ENCODE results near the gene CLEC2A.
"Not testable (repeated sequence)": the region's sequence is repeated elsewhere in the genome, so short reads cannot be mapped to it uniquely, and the experiment has no call there.

Gene CLEC2A, protein sequence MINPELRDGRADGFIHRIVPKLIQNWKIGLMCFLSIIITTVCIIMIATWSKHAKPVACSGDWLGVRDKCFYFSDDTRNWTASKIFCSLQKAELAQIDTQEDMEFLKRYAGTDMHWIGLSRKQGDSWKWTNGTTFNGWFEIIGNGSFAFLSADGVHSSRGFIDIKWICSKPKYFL

DNA sequence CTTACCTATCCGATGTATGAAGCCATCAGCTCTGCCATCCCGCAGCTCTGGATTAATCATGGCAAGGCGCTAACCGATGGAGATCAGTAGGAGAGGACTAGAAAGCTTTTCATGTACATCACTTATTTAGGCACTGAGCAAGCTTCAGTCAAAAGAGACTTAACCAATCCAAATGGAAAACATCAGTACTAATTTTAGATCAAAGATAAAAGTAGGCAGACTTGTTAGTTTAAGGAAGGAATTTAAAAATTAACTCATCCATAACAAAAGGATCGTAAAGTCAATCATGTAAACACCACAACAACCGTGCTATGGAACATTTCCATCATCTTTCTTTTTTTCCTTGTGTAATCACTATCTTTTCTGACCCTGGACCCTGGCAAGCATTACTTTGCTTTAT is at the start of gene CLEC2A:
TSS of gene CLEC2A (minus strand) at position 101 of the 400 bp plus-strand sequence. CDS start at position 60, 41 bp downstream.
- DNase-seq (ENCODE audit: low read depth in 2 of 2), result no peak

DNA sequence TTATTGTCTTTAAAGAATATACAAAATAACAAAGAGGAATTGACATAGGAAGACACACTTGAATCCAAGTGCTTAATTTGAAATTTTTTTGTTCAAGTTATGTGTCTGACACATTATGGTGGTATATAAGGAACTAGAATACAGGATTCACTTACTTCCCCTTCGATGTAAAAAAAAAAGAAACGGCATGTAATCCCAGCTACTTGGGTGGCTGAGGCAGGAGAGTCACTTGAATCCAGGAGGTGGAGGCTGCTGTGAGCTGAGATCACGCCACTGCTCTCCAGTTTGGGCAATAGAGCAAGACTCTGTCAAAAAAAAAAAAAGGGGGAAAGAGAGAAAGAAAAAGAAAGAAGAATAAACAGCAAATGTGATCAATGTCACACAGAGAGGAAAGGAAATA is 48.0 kb upstream of the CLEC2A start:
- DNase-seq (ENCODE audit: low read depth in 2 of 2), result no peak

DNA sequence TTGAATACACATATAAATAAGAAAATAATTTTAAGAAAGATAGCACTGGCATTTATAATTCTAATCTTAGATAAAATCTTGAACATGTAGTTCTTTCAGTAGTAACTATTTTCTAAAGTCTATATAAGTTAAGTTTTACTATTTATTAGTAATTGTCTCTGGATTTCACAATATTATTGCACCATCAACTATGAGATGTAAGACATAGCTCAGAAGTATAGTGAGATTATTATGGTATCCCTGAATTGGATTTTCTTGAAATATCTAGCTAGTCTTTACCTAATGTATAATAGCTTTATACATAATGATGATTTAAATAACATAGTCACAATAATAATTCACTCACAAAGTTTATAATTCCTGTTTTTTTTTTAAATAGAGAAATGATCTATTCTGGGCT is 45.7 kb upstream of the CLEC2A start:
- no peak for DNase-seq (ENCODE audit: low read depth in 2 of 2)

DNA sequence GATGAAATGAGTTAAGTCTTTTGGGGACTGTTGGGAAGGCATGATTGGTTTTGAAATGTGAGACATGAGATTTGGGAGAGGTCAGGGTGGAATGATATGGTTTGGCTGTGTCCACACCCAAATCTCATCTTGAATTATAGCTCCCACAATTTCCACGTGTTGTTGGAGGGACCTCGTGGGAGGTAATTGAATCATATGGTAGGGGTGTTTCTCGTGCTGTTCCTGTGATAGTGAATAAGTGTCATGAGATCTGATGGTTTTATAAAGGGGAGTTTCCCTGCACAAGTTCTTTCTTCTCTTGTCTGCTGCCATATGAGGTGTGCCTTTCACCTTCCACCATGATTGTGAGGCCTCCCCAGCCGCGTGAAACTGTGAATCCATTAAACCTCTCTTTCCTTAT is 44.5 kb upstream of the CLEC2A start:
- not testable (repeated sequence) for DNase-seq (ENCODE audit: low read depth in 2 of 2)

DNA sequence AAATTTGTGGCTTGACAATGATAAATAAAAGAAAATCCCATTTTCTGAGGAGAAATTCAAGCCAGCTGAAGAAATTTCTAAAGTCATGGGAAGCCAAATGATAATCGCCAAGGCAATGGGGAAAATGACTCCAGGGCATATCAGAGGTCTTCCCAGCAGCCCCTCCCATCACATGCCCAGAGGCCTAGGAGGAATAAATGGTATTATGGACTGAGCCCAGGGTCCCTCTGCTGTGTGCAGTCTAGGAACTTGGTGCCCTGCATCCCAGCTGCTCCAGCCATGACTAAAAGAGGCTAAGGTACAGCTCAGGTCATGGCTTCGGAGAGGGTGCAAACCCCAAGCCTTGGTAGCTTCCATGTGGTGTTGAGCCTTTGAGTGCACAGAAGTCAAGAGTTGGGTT is 43.4 kb upstream of the CLEC2A start:
- no peak for DNase-seq (ENCODE audit: low read depth in 2 of 2)

DNA sequence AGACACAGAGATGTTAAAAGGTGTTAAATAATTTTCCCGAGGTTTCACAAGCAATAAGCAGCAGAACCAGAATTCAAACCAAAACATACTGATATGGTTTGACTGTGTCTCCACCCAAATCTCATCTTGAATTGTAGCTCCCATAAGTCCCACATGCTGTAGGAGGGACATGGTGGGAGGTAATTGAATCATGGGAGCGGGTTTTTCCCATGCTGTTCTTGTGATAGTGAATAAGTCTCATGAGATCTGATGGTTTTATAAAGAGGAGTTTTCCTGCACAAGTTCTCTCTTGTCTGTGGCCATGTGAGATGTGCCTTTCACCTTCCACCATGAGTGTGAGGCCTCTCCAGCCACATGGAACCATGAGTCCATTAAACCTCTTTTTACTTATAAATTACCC is 42.6 kb upstream of the CLEC2A start:
- not testable (repeated sequence) for DNase-seq (ENCODE audit: low read depth in 2 of 2)

DNA sequence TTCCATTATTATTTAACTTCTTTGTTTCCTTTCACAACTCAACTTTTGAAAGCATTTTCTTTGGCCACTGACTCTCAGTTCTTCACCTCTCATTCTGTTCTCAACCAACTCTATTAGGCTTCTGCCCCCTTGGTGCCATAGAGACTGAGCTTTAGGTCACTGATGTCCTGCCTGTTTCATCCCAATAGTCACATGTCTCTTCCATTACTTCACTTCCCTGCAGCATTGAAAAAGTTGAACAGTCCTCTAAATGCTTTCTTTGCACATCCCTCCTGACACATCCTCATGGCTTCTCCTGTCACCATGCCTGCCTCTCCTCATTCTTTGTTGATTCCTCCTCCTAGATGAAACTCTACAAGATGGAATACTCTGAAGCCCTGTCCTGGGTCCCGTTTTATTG is 41.8 kb upstream of the CLEC2A start:
- DNase-seq (ENCODE audit: low read depth in 2 of 2), result no peak

DNA sequence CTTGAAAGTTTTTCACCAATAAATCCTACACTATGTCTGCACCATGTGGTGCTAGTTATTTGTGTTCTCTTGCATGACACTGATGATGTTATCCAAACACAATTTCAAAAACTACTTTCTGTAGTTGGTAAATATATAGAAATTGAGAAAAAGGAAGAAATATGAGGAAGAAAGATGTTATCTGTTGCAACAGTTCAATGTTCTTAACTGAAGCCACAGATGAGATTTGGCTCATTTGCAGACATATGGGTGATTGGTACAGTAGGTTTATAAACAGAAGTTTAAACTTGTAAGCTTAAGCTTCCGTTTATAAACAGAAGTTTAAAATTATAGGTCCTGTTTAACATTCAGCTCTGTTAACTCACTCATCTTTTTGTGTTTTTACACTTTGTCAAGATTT is 39.0 kb upstream of the CLEC2A start, which contains the start of gene CLEC12A:
TSS of gene CLEC12A (plus strand) at position 229 of the 400 bp plus-strand sequence. CDS start 188 bp downstream, outside the sequence.
- DNase-seq (ENCODE audit: low read depth in 2 of 2), result no peak

DNA sequence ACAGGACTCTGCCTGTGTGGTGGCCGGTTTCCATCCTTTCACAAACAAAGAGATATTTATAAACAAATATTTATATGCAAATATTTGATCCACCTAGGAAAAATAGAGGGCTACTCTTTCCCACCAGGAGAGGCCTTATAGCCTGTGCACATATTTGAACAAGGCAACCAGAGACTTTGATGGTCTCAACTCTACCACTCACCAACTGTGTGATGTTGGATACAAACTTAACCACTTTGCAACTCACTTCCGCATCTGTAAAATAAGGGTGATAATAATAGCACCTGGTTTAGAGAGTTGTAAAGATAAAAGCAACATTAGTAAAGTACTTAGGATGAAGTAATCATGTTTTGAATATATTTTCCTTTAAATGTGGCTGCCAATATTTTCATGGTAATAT is 37.5 kb upstream of the CLEC2A start:
- no peak for DNase-seq (ENCODE audit: low read depth in 2 of 2)

DNA sequence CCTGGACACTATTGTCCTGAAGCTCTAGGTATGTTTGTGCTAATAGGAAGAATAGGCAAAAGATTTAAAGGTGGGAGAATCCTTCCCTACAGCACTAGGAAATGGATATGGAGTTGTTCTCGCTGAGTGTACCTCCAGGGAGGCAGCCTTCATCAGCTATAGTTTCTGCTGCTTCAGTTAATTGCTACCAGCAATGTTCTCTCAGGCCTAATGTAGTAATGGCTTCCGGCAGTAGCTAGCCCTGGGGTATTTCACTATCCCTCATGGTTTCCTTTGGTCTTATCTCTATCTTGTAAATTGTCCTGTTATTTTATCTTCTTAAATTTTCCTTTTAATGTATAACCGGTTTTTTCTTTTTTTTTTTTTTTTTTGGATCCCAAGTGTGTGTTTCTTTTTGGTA is 29.7 kb upstream of the CLEC2A start:
- no peak for DNase-seq (ENCODE audit: low read depth in 2 of 2)

DNA sequence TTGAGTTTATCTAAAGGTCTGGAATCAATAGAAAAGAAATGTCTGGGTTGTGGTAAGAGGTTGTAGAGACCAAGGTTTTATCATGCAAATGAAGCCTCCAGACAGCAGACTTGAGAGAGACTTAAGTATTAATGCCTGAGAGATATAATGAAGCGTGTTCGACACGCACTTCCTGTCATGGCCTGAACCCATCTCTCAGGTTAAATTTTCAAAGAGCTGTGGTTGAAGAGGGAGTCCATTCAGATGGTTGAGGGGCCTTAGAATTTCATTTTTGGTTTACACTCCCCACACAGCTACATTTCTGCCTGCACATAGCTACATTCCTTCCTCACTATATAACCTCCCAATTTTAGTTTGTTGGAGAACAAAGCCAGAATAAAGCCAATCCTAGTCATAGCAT is 28.9 kb upstream of the CLEC2A start:
- DNase-seq (ENCODE audit: low read depth in 2 of 2), result no peak

DNA sequence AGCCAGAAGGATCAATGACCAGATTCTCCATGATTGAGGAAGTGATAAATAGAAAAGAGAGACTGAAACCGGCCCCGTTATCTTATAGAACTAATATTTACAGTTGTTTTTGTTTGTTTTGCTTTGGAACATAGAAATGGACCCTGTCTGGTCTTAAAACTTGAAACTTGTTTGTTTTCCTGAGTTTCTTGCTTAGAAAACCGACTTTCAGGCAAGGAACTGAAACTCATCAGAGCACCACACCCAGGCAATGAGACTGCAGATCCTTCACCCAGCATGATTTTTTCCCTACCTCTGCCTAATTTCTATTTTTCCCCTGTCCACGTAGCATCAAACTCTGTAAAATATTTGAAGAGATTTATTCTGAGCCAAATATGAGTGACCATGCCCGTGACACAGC is 28.4 kb upstream of the CLEC2A start:
- DNase-seq (ENCODE audit: low read depth in 2 of 2), result no peak

DNA sequence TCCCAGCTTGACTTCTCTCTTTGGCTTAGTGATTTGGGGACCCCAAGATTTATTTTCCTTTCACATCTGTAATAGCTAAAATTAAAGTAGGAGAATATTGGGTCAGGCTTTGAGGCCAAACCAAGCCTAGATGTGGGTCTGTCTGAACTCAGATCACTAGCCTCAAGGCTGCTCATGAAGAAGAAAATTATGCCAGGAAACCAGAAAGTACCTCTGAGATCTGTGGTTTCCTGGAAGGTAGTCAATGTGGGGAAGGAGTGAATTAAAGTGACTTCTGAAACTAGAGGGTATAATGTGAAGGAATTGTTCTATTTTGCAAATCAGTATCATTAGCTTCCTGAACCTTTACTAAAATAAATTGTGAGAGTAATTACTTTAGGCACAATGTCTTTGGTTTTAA is 25.7 kb upstream of the CLEC2A start:
- DNase-seq (ENCODE audit: low read depth in 2 of 2), result no peak

DNA sequence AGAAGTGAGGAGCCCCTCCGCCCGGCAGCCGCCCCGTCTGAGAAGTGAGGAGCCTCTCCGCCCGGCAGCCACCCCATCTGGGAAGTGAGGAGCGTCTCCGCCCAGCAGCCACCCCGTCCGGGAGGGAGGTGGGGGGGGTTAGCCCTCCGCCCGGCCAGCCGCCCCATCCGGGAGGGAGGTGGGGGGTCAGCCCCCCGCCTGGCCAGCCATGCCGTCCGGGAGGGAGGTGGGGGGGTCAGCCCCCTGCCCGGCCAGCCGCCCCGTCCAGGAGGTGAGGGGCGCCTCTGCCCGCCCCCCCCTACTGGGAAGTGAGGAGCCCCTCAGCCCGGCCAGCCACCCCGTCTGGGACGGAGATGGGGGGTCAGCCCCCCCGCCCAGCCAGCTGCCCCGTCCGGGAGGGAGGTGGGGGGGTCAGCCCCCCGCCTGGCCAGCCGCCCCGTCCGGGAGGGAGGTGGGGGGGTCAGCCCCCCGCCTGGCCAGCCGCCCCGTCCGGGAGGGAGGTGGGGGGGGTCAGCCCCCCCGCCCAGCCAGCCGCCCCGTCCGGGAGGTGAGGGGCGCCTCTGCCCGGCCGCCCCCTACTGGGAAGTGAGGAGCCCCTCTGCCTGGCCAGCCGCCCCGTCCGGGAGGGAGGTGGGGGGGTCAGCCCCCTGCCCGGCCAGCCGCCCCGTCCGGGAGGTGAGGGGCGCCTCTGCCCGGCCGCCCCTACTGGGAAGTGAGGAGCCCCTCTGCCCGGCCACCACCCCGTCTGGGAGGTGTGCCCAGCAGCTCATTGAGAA is 21.0 kb upstream of the CLEC2A start:
- not testable (repeated sequence) for DNase-seq (ENCODE audit: low read depth in 2 of 2)

DNA sequence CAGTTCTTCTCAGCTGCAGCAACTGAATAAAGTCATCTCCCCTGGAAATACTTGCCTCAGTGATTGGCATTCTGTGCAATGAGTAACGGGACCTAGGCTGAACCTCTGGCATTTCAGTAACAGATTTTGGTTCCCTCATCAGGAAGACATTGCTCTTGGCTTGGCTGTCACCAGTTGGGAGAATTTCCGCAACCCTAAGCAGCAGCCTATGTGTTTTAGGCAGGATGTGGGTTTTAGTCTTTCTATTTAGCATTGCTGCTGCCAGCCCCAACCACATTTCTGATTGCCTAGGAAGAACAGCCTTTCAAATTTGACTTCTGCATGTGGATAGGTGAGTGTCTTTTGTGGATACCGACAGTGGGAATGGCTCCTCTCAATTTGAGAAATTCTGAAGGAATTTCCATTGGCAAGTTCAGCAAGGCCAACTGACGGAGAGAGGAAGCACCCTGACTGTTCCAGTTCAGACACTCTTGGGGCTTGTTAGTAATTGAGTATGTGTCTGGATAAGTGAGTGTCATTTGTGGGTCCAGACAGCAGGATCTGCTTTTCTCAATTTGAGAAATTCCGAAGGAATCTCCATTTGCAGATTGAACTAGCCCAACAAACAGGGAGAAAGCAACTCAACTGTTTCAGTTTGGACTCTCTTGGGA is 19.0 kb upstream of the CLEC2A start:
- DNase-seq (ENCODE audit: low read depth in 2 of 2), result no peak

DNA sequence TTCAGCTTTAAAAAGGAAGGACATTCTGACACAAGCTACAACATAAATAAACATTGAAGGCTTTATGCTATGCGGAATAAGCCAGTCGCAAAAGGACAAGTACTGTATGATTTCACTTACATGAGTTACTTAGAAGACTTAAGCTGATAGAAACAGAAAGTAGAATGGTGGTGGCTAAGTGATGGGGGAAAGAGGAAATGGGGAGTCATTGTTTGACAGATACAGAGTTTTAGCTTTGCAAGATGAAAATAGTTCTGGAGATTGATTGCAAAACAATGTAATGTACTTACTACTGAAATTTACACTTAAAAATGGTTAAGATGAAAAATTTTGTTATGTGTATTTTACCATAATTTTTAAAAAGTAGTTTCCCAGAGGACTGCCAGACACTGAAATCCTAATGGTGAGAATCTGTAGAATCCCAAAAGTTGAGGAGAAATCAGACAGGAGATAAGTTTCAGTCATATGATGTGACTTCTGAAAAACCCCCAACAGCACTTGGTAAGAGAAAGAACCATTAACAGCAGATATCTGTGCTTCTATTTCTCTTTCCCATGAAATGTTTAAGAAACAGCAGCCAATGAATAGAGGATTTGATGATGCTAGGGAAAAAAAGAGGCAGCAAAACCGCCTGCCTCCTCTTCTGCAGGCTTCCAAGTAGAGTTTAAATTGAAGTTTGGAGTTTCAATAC is 16.6 kb upstream of the CLEC2A start:
- DNase-seq (ENCODE audit: low read depth in 2 of 2), result no peak

DNA sequence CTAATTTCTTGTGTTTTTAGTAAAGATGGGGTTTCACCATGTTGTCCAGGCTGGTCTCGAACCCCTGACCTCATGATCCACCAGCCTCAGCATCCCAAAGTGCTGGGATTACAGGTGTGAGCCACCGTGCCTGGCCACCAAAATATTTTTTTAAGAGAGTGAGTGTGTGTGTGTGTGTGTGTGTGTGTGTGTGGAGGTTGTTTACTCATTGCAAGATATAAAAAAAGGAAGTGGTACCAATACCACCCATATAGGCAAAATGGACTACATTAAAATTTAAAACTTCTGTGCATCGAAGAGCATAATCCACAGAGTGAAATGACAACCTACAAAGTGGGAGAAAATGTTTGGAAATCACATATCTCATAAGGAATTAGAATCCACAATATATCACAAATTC is 15.5 kb upstream of the CLEC2A start:
- DNase-seq (ENCODE audit: low read depth in 2 of 2), result no peak

DNA sequence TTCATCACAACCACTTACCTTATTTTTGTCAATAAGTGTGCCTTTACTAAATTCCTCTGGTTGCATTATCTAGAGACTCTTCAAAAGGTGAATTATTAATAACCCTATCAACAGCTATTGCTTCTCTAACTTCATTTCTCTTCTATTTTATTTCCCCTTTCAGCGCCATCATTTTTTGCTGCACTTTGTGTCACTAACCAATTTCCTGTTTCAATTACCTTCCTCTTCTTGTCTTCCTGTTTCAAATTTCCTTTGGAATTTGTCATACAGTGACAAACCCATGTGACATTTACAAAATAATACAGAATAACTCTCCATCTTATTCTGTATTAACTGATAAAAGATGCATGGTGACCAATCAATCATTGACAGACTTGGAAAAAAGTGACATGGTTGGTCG is 12.2 kb upstream of the CLEC2A start:
- no peak for DNase-seq (ENCODE audit: low read depth in 2 of 2)

DNA sequence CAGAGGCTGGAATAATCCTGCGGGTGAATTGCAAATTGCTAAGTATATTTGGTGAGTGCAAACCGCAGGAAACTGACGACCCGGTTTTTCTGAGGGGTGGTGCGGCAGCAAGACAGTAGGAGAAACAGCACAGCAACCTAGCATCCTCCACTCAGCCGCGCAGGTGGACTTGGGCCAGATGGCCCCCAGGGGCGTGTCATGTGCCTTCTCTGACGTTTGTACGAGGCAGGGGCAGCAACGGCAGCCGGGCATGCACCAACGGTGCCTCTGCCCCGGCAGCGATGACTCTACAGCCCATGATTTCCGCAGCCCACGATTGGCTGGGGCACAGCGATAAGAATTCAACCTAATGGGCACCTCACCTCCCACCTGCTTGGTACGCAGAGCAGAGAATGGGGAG is 11.1 kb upstream of the CLEC2A start:
- no peak for DNase-seq (ENCODE audit: low read depth in 2 of 2)

DNA sequence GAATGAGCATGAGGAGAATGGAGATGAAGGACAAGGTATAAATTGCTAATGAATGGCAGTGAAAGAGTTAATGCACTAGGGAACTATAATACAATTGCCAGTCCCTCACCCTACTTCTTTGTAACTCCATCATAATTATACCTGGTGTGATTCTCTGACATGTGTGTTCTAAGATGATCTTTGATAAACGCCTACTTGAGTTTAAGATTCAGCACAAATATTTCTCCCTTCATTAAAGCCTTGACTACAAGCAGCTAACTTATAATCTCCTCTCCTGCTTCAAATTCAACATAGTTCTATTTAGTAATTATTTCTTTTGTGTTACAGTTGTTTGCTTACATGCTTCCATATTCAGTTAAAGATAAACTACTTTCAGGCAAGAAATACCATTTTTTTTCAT is 9.7 kb upstream of the CLEC2A start:
- DNase-seq (ENCODE audit: low read depth in 2 of 2), result no peak

DNA sequence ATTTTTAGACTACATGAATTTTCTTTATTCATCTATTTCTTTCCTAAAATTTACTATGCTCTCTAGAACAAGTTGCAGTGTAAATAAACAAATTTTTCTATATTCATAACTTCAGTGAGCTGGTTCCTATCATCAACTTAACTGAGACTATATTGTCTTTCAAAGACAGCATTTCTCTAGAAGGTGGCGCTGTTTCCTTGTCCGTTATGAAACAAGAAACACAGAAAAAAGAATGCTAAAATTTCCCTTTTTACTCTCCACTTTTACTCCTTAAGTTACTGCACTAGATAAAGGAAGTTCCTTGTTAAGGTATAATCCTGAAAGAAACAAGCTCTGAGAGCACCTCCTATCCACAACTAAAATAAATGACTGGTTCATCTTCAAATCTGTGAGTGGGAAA is 8.2 kb upstream of the CLEC2A start:
- no peak for DNase-seq (ENCODE audit: low read depth in 2 of 2)

DNA sequence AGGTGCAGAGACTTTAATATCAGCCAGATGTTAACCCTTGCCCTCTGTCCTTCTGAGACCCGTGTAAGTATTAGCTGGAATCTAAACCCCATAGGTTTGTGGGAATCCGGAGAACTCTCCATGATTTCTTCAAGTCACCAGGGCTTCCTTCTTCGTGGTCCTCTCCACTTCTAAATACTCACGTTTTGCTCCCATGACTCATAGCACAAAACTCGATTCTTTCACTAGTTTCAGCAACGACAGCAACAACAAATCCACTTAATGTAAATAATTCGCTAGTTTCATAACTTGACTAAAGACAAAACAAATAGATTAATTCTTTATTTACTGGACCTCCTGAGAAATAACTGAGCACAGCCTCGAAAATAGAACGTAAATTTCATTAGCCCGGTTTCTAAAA is 4.4 kb upstream of the CLEC2A start:
- DNase-seq (ENCODE audit: low read depth in 2 of 2), result no peak

DNA sequence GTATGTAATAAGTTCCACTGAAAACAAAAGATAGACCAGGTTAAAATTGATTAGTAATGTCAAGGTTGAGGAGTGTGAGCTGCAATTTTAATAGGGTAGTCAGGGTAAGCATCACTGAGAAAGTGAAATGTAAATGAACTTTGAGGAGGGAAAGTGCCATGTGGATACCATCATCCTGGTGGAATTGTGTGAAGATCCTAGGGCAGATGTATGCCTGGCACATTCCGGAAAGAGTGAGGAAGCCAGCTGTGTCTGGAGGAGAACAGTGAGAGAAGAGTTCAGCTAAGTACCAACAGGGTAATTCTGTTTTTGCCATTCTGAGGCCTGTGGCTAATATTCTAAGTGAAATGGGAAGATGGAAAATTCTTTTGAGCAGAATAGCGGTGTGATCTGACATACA is 2.9 kb upstream of the CLEC2A start:
- DNase-seq (ENCODE audit: low read depth in 2 of 2), result no peak

Measured in activated CD8-positive, alpha-beta memory T cell treated with anti-CD3 and anti-CD28 coated beads for 4 hours (primary cell).